Right atrium auricular region (tissue), 2 donors: Measurements from ENCODE around the gene AHSP. TPM values are rescaled to one million over a fixed set of nuclear protein-coding genes. Genes with fewer than 3 reads are reported as not detected.

Experiments
- DNase-seq: peaks from one replicate; pipeline ENCODE4 v3.0.0-alpha.2; 2019; ENCODE audit warnings: low spot score
- H3K27ac ChIP-seq, 2 donors: fragments of 200-600 bp; sonication (generic); 1 replicate in 1 of 2; 2 replicates in 1 of 2; pipeline ENCODE4 v1.5.1; 2016 to 2019
- H3K27me3 ChIP-seq, 2 donors: fragments of 200-600 bp; sonication (generic); one replicate each; pipeline versions ENCODE4 v1.5.1 to v1.6.0; 2017 to 2019
- H3K36me3 ChIP-seq: fragments of 200-600 bp; sonication (generic); one replicate; pipeline ENCODE4 v1.5.1; 2016
- H3K4me1 ChIP-seq, 2 donors: fragments of 200-600 bp; sonication (generic); one replicate each; pipeline versions ENCODE4 v1.5.1 to v1.6.0; 2017 to 2019
- H3K4me3 ChIP-seq, 2 donors: fragments of 200-600 bp; sonication (generic); 1 replicate in 1 of 2; 2 replicates in 1 of 2; pipeline ENCODE4 v1.5.1; 2017 to 2019; ENCODE audit warnings: mild to moderate bottlenecking in 1 of 2, moderate library complexity in 1 of 2
- H3K9me3 ChIP-seq, 2 donors: fragments of 200-600 bp; sonication (generic); one replicate each; pipeline ENCODE4 v1.5.1; 2019
- total RNA-seq, 2 donors: library from RNA; depleted of rRNA; stranded (reverse); fragments of >200 nt; gene quantifications; one replicate each; pipeline ENCODE4 v1.1.0, GENCODE V29; 2016
- TF ChIP-seq, protein P1 (sequence below), 2 donors: fragments of 200-600 bp; sonication (generic); IDR thresholded peaks; one replicate each; pipeline ENCODE4 v1.5.1; 2019; ENCODE audit warnings: antibody characterized with exemption in 2 of 2

The AHSP gene
- total RNA-seq, 2 donors from 2014 or later, result 1.1 to 2.3 TPM

DNA sequence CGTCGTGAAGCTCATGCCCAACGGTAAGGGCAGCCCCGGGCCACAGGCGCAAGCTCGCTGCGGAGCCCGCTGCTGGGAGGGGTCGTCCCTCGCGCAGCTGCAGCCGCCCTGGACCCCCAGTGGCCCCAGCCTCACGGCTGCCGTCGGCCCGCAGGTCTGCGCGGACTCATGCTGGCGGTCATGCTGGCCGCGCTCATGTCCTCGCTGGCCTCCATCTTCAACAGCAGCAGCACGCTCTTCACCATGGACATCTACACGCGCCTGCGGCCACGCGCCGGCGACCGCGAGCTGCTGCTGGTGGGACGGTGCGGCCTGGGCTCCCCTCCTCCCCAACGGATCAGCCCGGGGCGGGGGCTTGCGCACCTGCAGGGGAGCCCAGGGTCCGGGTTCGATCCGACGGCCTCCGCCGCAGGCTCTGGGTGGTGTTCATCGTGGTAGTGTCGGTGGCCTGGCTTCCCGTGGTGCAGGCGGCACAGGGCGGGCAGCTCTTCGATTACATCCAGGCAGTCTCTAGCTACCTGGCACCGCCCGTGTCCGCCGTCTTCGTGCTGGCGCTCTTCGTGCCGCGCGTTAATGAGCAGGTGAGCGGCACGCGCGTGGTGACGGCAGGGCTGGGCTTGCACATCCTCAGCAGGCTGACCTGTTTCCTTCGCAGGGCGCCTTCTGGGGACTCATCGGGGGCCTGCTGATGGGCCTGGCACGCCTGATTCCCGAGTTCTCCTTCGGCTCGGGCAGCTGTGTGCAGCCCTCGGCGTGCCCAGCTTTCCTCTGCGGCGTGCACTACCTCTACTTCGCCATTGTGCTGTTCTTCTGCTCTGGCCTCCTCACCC is 39.0 kb upstream of the AHSP start:
- DNase-seq, result no peak
- Histone ChIP-seq H3K4me1 (peaks cover 0 to 19% of the 10 kb centered on the region in 2 donors), H3K4me3 (peak overlapping the region in 1 of 2 donors; percentile 53), H3K27me3 (no peaks in the 10 kb centered on the region), H3K27ac (no peak overlapping the region), H3K36me3 (peaks cover 22% of the 10 kb centered on the region), H3K9me3 (no peaks in the 10 kb centered on the region)
- TF ChIP-seq, protein P1, sequence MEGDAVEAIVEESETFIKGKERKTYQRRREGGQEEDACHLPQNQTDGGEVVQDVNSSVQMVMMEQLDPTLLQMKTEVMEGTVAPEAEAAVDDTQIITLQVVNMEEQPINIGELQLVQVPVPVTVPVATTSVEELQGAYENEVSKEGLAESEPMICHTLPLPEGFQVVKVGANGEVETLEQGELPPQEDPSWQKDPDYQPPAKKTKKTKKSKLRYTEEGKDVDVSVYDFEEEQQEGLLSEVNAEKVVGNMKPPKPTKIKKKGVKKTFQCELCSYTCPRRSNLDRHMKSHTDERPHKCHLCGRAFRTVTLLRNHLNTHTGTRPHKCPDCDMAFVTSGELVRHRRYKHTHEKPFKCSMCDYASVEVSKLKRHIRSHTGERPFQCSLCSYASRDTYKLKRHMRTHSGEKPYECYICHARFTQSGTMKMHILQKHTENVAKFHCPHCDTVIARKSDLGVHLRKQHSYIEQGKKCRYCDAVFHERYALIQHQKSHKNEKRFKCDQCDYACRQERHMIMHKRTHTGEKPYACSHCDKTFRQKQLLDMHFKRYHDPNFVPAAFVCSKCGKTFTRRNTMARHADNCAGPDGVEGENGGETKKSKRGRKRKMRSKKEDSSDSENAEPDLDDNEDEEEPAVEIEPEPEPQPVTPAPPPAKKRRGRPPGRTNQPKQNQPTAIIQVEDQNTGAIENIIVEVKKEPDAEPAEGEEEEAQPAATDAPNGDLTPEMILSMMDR (IDR thresholded peaks at IDR 0.05), result no peak

DNA sequence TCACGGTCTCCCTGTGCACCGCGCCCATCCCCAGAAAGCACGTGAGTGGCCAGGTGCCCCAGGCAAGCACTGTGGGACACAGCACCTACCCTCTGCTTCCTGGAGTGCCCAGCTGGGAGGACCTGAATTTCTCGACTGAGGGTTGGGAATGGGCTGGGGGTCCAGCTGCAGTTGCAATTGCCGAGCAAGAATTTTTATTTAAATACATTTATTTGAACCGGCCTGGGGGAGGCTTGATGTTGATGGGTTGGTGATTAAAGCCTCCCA is 38.5 kb upstream of the AHSP start:
- H3K4me1 ChIP-seq, result peaks cover 0 to 19% of the 10 kb centered on the region in 2 donors

DNA sequence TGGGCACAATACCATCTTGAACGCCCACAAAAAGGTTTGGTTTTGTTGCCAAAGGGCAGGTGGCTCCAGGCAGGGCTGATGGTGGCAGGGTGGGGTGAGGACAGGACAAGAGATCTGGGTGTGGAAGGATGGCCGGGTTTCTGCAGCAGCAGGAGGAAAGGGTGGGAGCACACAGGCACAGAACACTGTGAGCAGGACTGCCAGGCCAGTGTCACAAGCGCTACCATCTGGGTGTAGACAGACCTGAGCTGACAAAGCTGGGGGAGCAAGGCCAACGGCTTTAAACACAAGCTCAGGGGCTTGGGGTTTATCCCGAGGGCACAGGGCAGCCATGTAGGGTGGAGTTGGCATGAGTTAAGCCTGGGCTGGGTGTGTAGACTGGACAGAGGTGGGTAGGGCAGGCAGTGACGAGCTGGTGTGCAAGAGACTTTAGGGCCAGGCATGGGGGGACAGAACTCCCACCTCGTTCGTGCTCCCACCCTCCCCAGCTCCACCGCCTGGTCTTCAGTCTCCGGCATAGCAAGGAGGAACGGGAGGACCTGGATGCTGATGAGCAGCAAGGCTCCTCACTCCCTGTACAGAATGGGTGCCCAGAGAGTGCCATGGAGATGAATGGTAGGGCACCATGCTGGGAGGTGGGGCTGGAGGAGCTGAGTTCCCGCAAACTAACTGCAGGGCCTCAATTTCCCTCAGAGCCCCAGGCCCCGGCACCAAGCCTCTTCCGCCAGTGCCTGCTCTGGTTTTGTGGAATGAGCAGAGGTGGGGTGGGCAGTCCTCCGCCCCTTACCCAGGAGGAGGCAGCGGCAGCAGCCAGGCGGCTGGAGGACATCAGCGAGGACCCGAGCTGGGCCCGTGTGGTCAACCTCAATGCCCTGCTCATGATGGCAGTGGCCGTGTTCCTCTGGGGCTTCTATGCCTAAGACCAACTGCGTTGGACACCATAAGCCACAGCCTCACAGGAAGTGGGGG is 37.8 kb upstream of the AHSP start:
- Histone ChIP-seq H3K27me3 (no peaks in the 10 kb centered on the region), H3K27ac (no peak overlapping the region), H3K4me3 (no peak overlapping the region), H3K9me3 (no peaks in the 10 kb centered on the region), H3K36me3 (peaks cover 33% of the 10 kb centered on the region), H3K4me1 (peaks cover 0 to 19% of the 10 kb centered on the region in 2 donors)
- TF ChIP-seq, protein P1 (IDR thresholded peaks at IDR 0.05), result no peak
- DNase-seq, result no peak

More for the DNA sequence above, 38.5 kb upstream of the AHSP start:
- H3K27ac ChIP-seq, result no peak overlapping the region
- TF ChIP-seq, protein P1 (IDR thresholded peaks at IDR 0.05), result no peak
- H3K9me3 ChIP-seq, result no peaks in the 10 kb centered on the region
- no peak for DNase-seq
- H3K4me3 ChIP-seq, result no peak overlapping the region
- no peaks in the 10 kb centered on the region for H3K27me3 ChIP-seq
- peaks cover 28% of the 10 kb centered on the region for H3K36me3 ChIP-seq

DNA sequence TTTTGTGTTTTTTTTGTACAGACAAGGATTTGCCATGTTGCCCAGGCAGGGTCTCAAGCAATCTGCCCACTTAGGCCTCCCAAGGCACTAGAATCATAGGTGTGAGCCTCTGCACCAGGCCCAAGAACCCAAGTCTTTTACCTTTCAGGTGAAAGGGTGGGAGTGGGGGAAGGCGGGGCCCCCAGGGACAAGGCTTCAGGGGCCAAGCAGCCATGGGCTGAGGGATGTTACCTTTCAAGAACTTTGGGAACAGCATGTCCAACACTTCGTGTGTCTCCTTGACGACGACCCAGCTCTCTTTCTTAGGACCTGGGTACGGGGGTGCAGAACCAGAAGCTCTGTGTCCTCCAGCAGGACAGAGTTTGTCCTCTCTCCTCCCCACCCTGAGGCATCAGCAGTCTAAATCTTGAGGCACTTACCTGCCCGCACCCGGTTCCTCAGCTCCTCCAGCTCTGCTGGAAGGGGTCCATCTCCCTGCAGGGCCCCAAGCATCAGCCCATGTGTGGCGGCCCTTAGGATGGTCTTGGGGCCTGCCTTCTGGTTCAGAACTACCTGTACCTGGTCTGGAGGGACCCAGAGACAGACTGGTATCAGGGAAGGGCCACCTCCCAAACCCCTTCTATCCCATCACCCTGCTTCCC is 35.8 kb upstream of the AHSP start:
- DNase-seq, result no peak
- H3K9me3 ChIP-seq, result no peaks in the 10 kb centered on the region
- no peak overlapping the region for H3K27ac ChIP-seq
- H3K4me3 ChIP-seq, result no peak overlapping the region
- H3K27me3 ChIP-seq, result no peaks in the 10 kb centered on the region
- peaks cover 53% of the 10 kb centered on the region for H3K36me3 ChIP-seq
- TF ChIP-seq, protein P1 (IDR thresholded peaks at IDR 0.05), result no peak
- H3K4me1 ChIP-seq, result peaks cover 0 to 19% of the 10 kb centered on the region in 2 donors

DNA sequence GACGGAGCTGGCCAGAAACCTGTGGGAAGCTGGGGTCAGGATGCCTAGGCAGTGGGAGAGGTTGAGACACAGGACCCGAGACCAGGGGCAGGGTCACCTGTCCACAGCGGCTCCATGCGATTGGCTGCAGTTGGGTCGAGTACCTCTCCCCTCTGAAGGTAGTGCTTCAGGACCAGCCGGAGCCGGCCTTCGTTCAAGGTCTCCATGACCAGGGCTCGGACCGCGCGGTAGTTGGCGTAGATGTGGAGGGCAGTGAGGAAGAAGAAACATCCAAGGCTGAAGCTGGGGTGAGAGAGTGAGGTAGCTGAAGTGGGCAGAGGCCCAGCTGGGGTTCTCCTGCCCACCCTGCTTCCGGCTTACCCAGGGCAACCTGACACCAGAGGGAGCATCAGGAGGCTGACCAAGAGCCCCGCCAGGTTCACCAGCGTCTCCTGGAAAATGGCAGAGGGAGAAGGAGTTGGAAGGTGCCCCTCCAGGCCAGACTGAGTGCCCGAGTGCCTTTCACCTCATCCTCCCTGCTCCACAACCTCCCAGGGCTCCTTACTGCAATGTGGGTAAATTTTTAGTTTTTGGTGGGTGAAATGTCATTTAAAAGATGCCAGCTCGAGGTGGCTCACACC is 34.1 kb upstream of the AHSP start:
- Histone ChIP-seq H3K27ac (no peak overlapping the region), H3K4me1 (peaks cover 0 to 3% of the 10 kb centered on the region in 2 donors), H3K36me3 (peaks cover 68% of the 10 kb centered on the region), H3K27me3 (no peaks in the 10 kb centered on the region), H3K9me3 (no peaks in the 10 kb centered on the region), H3K4me3 (no peak overlapping the region)
- no peak for DNase-seq
- TF ChIP-seq, protein P1 (IDR thresholded peaks at IDR 0.05), result no peak
